K562 (cell line): ENCODE results near the gene JSRP1. TPM values are rescaled to one million over a fixed set of nuclear protein-coding genes. Genes with fewer than 3 reads are reported as not detected.

Experiments
- ATAC-seq: fragments of 200-7000 bp; cut with Tn5 transposase; 3 replicates; pipeline ENCODE4 v1.9.1; 2020; ENCODE audit warnings: moderate library complexity
- BruUV-seq: library from RNA; stranded (reverse); fragments of 400-500 nt; replicated peaks from 2 replicates; lab custom pipeline; 2021; lab: Mats Ljungman, UMichigan
- CTCF ChIA-PET: fragments of 300-600 bp; formaldehyde crosslinking; extraction: SDS; loops from one replicate; lab custom pipeline; 2021; ENCODE audit warnings: low intra/inter-chr PET ratio; lab: Yijun Ruan, JAX
- POLR2A ChIA-PET: fragments of 300-600, 350-650 bp; sonication (Branson Sonifier 250); formaldehyde crosslinking; extraction: SDS; loops from one replicate; lab custom pipeline; 2021; ENCODE audit warnings: antibody characterized with exemption, inconsistent platforms; lab: Yijun Ruan, JAX
- DNase-seq, 4 experiments: peaks; one replicate each; pipeline versions ENCODE4 v3.0.0 to v3.0.0-alpha.2; 2011 to 2018; ENCODE audit warnings: low spot score in 3 of 4, mixed read lengths in 3 of 4; ENCODE audit errors: extremely low read depth in 1 of 4
- FAIRE-seq: peaks from 2 replicates; lab custom pipeline; 2011; peaks lifted over from hg19 to GRCh38; lab: Jason Lieb, UNC
- H2AFZ ChIP-seq: 2 replicates; pipeline ENCODE4 v1.6.0; 2011; ENCODE audit warnings: low read depth, low read length, control low read depth, inconsistent platforms
- H3K27ac ChIP-seq: fragments of 200-600 bp; 3 replicates; pipeline ENCODE4 v1.8.0; 2011; ENCODE audit warnings: low read depth, mild to moderate bottlenecking, control low read depth, inconsistent platforms, low read length, moderate library complexity, mixed read lengths; ENCODE audit errors: extremely low read depth
- H3K27me3 ChIP-seq, 2 experiments: fragments of 300-600 bp in 1 of 2; 2 replicates in 1 of 2; 3 replicates in 1 of 2; pipeline versions ENCODE4 v1.6.0 to v1.8.0; 2011; ENCODE audit warnings: inconsistent platforms in 2 of 2, low read length in 2 of 2, mild to moderate bottlenecking in 1 of 2, mixed read lengths in 1 of 2, moderate library complexity in 1 of 2; ENCODE audit not compliant: control insufficient read depth in 2 of 2, insufficient read depth in 2 of 2
- H3K36me3 ChIP-seq: fragments of 300-600 bp; 3 replicates; pipeline ENCODE4 v1.8.0; 2011; ENCODE audit warnings: mild to moderate bottlenecking, low read length, inconsistent platforms; ENCODE audit not compliant: control insufficient read depth, insufficient read depth
- H3K4me1 ChIP-seq, 2 experiments: fragments of 200-600 bp in 1 of 2; replicated peaks in 1 of 2; 2 replicates in 1 of 2; 3 replicates in 1 of 2; pipeline versions ENCODE4 v1.5.1 to v1.8.0; 2011; ENCODE audit warnings: inconsistent platforms in 2 of 2, low read length in 2 of 2, mild to moderate bottlenecking in 1 of 2, mixed read lengths in 1 of 2, moderate library complexity in 1 of 2; ENCODE audit not compliant: control insufficient read depth in 2 of 2, insufficient read depth in 2 of 2
- H3K4me2 ChIP-seq: 2 replicates; pipeline ENCODE4 v1.6.1; 2011; ENCODE audit warnings: low read length, control low read depth, inconsistent platforms, mixed read lengths; ENCODE audit not compliant: insufficient read depth
- H3K4me3 ChIP-seq: fragments of 200-600 bp; sonication (generic), shearing (Covaris generic); 2 replicates; pipeline ENCODE4 v1.5.1; 2016; ENCODE audit warnings: control low read depth, inconsistent platforms
- H3K79me2 ChIP-seq: fragments of 200-600 bp; 3 replicates; pipeline ENCODE4 v1.8.0; 2011; ENCODE audit warnings: low read length, inconsistent platforms; ENCODE audit not compliant: control insufficient read depth, insufficient read depth
- H3K9ac ChIP-seq, 2 experiments: 2 replicates each; pipeline versions ENCODE4 v1.6.0 to v1.6.1; 2011; ENCODE audit warnings: low read depth in 2 of 2, low read length in 2 of 2, control low read depth in 1 of 2, inconsistent platforms in 1 of 2, mild to moderate bottlenecking in 1 of 2, mixed read lengths in 1 of 2; ENCODE audit not compliant: insufficient read depth in 1 of 2
- H3K9me1 ChIP-seq: one replicate; pipeline ENCODE4 v1.6.0; 2011; ENCODE audit warnings: inconsistent platforms, mild to moderate bottlenecking, low read length, moderate library complexity; ENCODE audit not compliant: control insufficient read depth, insufficient read depth
- H3K9me3 ChIP-seq: replicated peaks from 2 replicates; pipeline ENCODE4 v1.5.1; 2011; ENCODE audit warnings: low read depth, low read length, inconsistent platforms; ENCODE audit not compliant: control insufficient read depth, insufficient read depth
- H4K20me1 ChIP-seq: replicated peaks from 2 replicates; pipeline ENCODE4 v1.6.1; 2011; ENCODE audit warnings: low read length, inconsistent platforms, mixed read lengths; ENCODE audit not compliant: control insufficient read depth, insufficient read depth
- BCOR ChIP-seq: fragments of 450-650 bp; IDR thresholded peaks from 2 replicates; pipeline ENCODE4 v1.6.1; 2016
- CBFA2T3 ChIP-seq: fragments of 450-650 bp; IDR thresholded peaks from 2 replicates; pipeline ENCODE4 v1.6.1; 2017
- CBX1 ChIP-seq: sonication (generic); IDR thresholded peaks from 2 replicates; pipeline ENCODE4 v1.6.1; 2016; ENCODE audit warnings: antibody characterized with exemption, low read depth, mild to moderate bottlenecking
- CCNT2 ChIP-seq: IDR thresholded peaks from 2 replicates; pipeline ENCODE4 v1.6.1; 2011; ENCODE audit warnings: borderline replicate concordance, low read depth, mild to moderate bottlenecking, moderate library complexity, mixed read lengths, low read length; ENCODE audit not compliant: insufficient read length; ENCODE audit errors: extremely low read depth
- FOXM1 ChIP-seq, 2 experiments: fragments of 450-650 bp in 1 of 2; sonication (generic) in 1 of 2; formaldehyde crosslinking in 1 of 2; IDR thresholded peaks; 2 replicates each; pipeline versions ENCODE4 v1.6.1 to v1.9.0; 2017 to 2022; ENCODE audit warnings: low read depth in 2 of 2, mild to moderate bottlenecking in 2 of 2, missing genetic modification reagents in 1 of 2, moderate library complexity in 1 of 2
- HDAC8 ChIP-seq: fragments of 450-650 bp; IDR thresholded peaks from 2 replicates; pipeline ENCODE4 v1.6.1; 2016; ENCODE audit warnings: mild to moderate bottlenecking, missing genetic modification characterization, moderate library complexity, missing compliant biosample characterization
- KDM5B ChIP-seq: fragments of 200-600 bp; sonication (generic); IDR thresholded peaks from 2 replicates; pipeline ENCODE4 v1.6.1; 2012; ENCODE audit warnings: low read depth, mild to moderate bottlenecking, moderate library complexity, low read length, control low read depth, inconsistent platforms; ENCODE audit not compliant: insufficient replicate concordance
- KLF10 ChIP-seq: fragments of 250-450 bp; sonication (Bioruptor Pico); IDR thresholded peaks from 2 replicates; pipeline ENCODE4 v1.6.1; 2021; ENCODE audit warnings: matching md5 sums
- NCOA1 ChIP-seq: fragments of 450-650 bp; IDR thresholded peaks from 2 replicates; pipeline ENCODE4 v1.6.1; 2016; ENCODE audit warnings: low read depth
- NEUROD1 ChIP-seq: fragments of 150-350 bp; IDR thresholded peaks from 2 replicates; pipeline ENCODE4 v1.6.1; 2014; ENCODE audit warnings: borderline replicate concordance, low read length, low read depth; ENCODE audit not compliant: partially characterized antibody
- POLR2A ChIP-seq: fragments of 450-650 bp; conservative IDR thresholded peaks from 2 replicates; pipeline ENCODE4 v1.6.1; 2016
- POLR2AphosphoS2 ChIP-seq: IDR thresholded peaks from 2 replicates; pipeline ENCODE4 v1.6.1; 2012; ENCODE audit warnings: low read length, improper control_type of control experiment
- RBFOX2 ChIP-seq: fragments of 200-400 bp; formaldehyde crosslinking; IDR thresholded peaks from 2 replicates; pipeline ENCODE4 v1.6.1; 2017; ENCODE audit warnings: low read depth, mild to moderate bottlenecking, low read length, moderate library complexity
- RBM22 ChIP-seq: fragments of 200-400 bp; formaldehyde crosslinking; IDR thresholded peaks from 2 replicates; pipeline ENCODE4 v1.6.1; 2018; ENCODE audit warnings: low read length, low read depth; ENCODE audit not compliant: poor library complexity, severe bottlenecking
- RFX5 ChIP-seq: IDR thresholded peaks from 2 replicates; pipeline ENCODE4 v1.6.1; 2011; ENCODE audit warnings: low read depth, mild to moderate bottlenecking, improper control_type of control experiment, low read length
- SMC3 ChIP-seq: conservative IDR thresholded peaks from 2 replicates; pipeline ENCODE4 v1.6.1; 2011; ENCODE audit warnings: low read depth, low read length, improper control_type of control experiment; ENCODE audit not compliant: insufficient read depth
- SRSF9 ChIP-seq: fragments of 200-400 bp; formaldehyde crosslinking; IDR thresholded peaks from 2 replicates; pipeline ENCODE4 v1.6.1; 2017; ENCODE audit warnings: low read depth, low read length, borderline replicate concordance
- STAG1 ChIP-seq: sonication (generic); formaldehyde crosslinking; IDR thresholded peaks from 2 replicates; pipeline ENCODE4 v1.5.0; 2020; ENCODE audit warnings: missing genetic modification reagents, borderline replicate concordance
- SUPT5H ChIP-seq: fragments of 450-650 bp; IDR thresholded peaks from 2 replicates; pipeline ENCODE4 v1.6.1; 2016
- TAF9B ChIP-seq: fragments of 450-650 bp; IDR thresholded peaks from 2 replicates; pipeline ENCODE4 v1.6.1; 2018; ENCODE audit warnings: mild to moderate bottlenecking; ENCODE audit not compliant: partially characterized antibody
- XRCC5 ChIP-seq: fragments of 200-400 bp; formaldehyde crosslinking; IDR thresholded peaks from 2 replicates; pipeline ENCODE4 v1.6.1; 2017; ENCODE audit warnings: low read depth, mild to moderate bottlenecking, low read length
- ZNF184 ChIP-seq: sonication (generic); formaldehyde crosslinking; IDR thresholded peaks from 2 replicates; pipeline ENCODE4 v1.5.0; 2020; ENCODE audit warnings: missing genetic modification reagents
- WGBS: fragments of 100-300 bp; shearing (Covaris generic); methylation state at CpG from one replicate; pipeline ENCODE4 v1.1.6; 2016; ENCODE audit warnings: low coverage, mixed read lengths; ENCODE audit not compliant: insufficient coverage; ENCODE audit errors: missing lambda C conversion rate; 5-methylcytosine and 5-hydroxymethylcytosine counted together
- in situ Hi-C: fragments of 300-500 bp; cut with MboI; formaldehyde crosslinking; loops from 4 replicates; pipeline ENCODE4 v1.15.0; 2018; ENCODE audit warnings: inconsistent platforms, mixed read lengths
- intact Hi-C: fragments of 100-400 bp; cut with micrococcal nuclease; formaldehyde crosslinking; loops from 2 replicates; pipeline ENCODE4 v1.14.2; 2022
- polyA plus RNA-seq, 8 experiments: library from polyadenylated mRNA; depleted of rRNA in 4 of 8; stranded (reverse) in 5 of 8; unstranded in 3 of 8; fragments of >200 nt; fragmentation: Nextera tagmentation in 2 of 8; fragmentation: Illumina TruSeq in 1 of 8; extraction: Ambion mirVana in 2 of 8; extraction: Trizol in 1 of 8; gene quantifications; 2 replicates each; pipeline versions ENCODE4 v1.2.1 to v1.2.3, GENCODE V29; 2011 to 2014; ENCODE audit warnings: inconsistent platforms in 1 of 8, missing spikeins in 1 of 8
- total RNA-seq, 7 experiments: library from RNA; depleted of rRNA in 6 of 7; stranded (reverse); fragments of >200 nt in 6 of 7; fragmentation: Illumina TruSeq in 2 of 7; extraction: Trizol in 2 of 7; gene quantifications; 2 replicates each; pipeline versions ENCODE4 v1.2.1 to v1.2.3, GENCODE V29; 2011 to 2021; ENCODE audit warnings: low replicate concordance in 1 of 7
- TF ChIP-seq, protein P1 (sequence below), 3 experiments: IDR thresholded peaks in 2 of 3; conservative IDR thresholded peaks in 1 of 3; 2 replicates each; pipeline ENCODE4 v1.5.1; 2011 to 2012; ENCODE audit warnings: low read length in 3 of 3, mild to moderate bottlenecking in 3 of 3, control low read depth in 2 of 3, improper control_type of control experiment in 1 of 3, inconsistent platforms in 1 of 3, low read depth in 1 of 3, mixed read lengths in 1 of 3, moderate library complexity in 1 of 3; ENCODE audit not compliant: insufficient read depth in 2 of 3

JSRP1 gene
- total and polyA plus RNA-seq, 9 of the 15 experiments (the other 6 are each of a cell fraction or from before 2014, with no cell fraction given) = 0.08 to 1.2 (median 0.51) TPM; not detected in 4

DNA sequence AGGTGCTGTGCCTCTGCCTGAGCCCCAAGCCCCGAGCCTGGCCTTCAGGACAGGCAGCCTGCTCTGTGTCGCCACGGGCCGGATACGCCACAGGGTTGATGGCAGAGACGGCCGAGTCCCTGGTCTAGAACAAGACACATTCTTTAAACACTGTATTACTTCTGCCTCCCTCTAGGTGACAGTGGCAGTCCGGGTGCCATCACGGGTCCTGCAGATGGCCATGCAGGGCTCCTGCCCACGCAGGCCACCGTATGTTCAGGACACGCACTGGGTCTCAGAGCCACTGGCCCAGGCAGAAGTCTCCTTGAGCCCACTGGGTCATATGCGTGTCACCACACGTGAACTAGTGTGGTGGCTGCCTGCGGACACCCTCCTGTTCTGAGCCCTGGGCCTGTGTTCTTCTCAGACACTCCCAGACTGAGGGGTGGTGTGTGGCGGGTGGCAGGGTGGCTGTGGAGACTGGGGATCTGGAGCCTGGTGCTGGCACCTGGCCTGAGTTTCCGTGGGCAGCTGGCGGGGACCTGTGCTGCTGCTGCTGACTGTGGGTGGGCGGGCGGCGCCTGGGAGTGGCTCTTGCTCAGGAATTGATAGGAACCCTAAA, 24.5 kb downstream of the JSRP1 start:
- in situ Hi-C loops = loop anchor here (10.0 kb wide), 1 partner anchor 83 kb away; no protein-coding TSS in a partner anchor
- Histone ChIP-seq H3K9me3 (no peaks in the 10 kb centered on the region), H3K36me3 (peaks cover 71% of the 10 kb centered on the region; the same call in 2 of the 3 replicates), H3K4me2 (no peak overlapping the region), H2AFZ (no peak overlapping the region), H3K27me3 (no peaks in the 10 kb centered on the region), H4K20me1 (0 out of 2 replicates have a peak, but pooled peaks cover 13% of the 10 kb centered on the region), H3K4me1 (peaks cover 0 to 82% of the 10 kb centered on the region in 2 experiments; a peak in 3 of 5 replicates), H3K27ac (no peak overlapping the region; the same call in 2 of the 3 replicates), H3K9ac (peak overlapping the region in 1 of 2 experiments; percentile 78; a peak in 2 of 4 replicates), H3K4me3 (no peak overlapping the region), H3K9me1 (no peaks in the 10 kb centered on the region), H3K79me2 (peaks cover 40% of the 10 kb centered on the region)
- intact Hi-C loops = no loop called here
- DNase-seq (no peak), ATAC-seq (peak; percentile 14; the same call in 2 of the 3 replicates), FAIRE-seq (no peak)
- CTCF ChIA-PET = no interaction called here
- 87% methylated on average over 21 of the region's 21 CpGs for WGBS
- POLR2A ChIA-PET = interaction anchor here (0.6 to 1.9 kb wide), 2 partner anchors 10 to 11 kb away, joined by 3 to 9 read pairs; no protein-coding TSS in a partner anchor
- no TSS peak for BruUV-seq
- TF ChIP-seq FOXM1 (IDR thresholded peaks at IDR 0.05; ENCODE audit: low read depth) (no peak), FOXM1 (CRISPR knock-in tag; IDR thresholded peaks at IDR 0.05; ENCODE audit: low read depth) (no peak), SUPT5H (peak; percentile 59), TAF9B (no peak), KDM5B (peak; percentile 18), CBFA2T3 (no peak), NCOA1 (no peak), RBFOX2 (peak; percentile 56), HDAC8 (tag) (no peak), SRSF9 (no peak), POLR2AphosphoS2 (peak; percentile 70; the same call in 1 of the 2 replicates), CBX1 (0 out of 2 replicates have a peak, but pooled peaks have one; percentile 12), KLF10 (no peak), RBM22 (peak; percentile 38), BCOR (no peak), RFX5 (no peak), STAG1 (CRISPR knock-in tag) (peak; percentile 16; the same call in 1 of the 2 replicates), SMC3 (0 out of 2 replicates have a peak, but pooled peaks have one; percentile 30), POLR2A (peak; percentile 69), NEUROD1 (no peak), XRCC5 (0 out of 2 replicates have a peak, but pooled peaks have one; percentile 24), ZNF184 (CRISPR knock-in tag) (no peak), CCNT2 (no peak)
- TF ChIP-seq, protein P1, sequence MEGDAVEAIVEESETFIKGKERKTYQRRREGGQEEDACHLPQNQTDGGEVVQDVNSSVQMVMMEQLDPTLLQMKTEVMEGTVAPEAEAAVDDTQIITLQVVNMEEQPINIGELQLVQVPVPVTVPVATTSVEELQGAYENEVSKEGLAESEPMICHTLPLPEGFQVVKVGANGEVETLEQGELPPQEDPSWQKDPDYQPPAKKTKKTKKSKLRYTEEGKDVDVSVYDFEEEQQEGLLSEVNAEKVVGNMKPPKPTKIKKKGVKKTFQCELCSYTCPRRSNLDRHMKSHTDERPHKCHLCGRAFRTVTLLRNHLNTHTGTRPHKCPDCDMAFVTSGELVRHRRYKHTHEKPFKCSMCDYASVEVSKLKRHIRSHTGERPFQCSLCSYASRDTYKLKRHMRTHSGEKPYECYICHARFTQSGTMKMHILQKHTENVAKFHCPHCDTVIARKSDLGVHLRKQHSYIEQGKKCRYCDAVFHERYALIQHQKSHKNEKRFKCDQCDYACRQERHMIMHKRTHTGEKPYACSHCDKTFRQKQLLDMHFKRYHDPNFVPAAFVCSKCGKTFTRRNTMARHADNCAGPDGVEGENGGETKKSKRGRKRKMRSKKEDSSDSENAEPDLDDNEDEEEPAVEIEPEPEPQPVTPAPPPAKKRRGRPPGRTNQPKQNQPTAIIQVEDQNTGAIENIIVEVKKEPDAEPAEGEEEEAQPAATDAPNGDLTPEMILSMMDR (IDR thresholded peaks at IDR 0.05 in 2 of 3, conservative IDR thresholded peaks at IDR 0.05 in 1 of 3; ENCODE audit: insufficient read depth in 2 of 3, low read depth in 1 of 3, low read length in 3 of 3) = peak; percentile 28 to 37 (median 37); a peak in 4 of 6 replicates
